Spleen (tissue), 7 donors: ENCODE data around the gene RTN4R.

Source experiments
- CTCF ChIP-seq, 11 experiments: fragments of 200-600 bp in 7 of 11; fragments of 450-650 bp in 4 of 11; sonication (generic) in 4 of 11; IDR thresholded peaks in 8 of 11; conservative IDR thresholded peaks in 3 of 11; 1 replicate in 7 of 11; 2 replicates in 4 of 11; pipeline versions ENCODE4 v1.4.0 to v1.8.0; 2016 to 2021; ENCODE audit warnings: antibody characterized with exemption in 11 of 11, inconsistent platforms in 4 of 11, mild to moderate bottlenecking in 1 of 11
- POLR2A ChIP-seq, 3 donors: fragments of 450-650 bp; IDR thresholded peaks; one replicate each; pipeline ENCODE4 v1.5.1; 2017; ENCODE audit warnings: antibody characterized with exemption in 3 of 3, mild to moderate bottlenecking in 1 of 3
- POLR2AphosphoS5 ChIP-seq, 3 donors: sonication (generic); formaldehyde crosslinking; IDR thresholded peaks; one replicate each; pipeline ENCODE4 v1.5.1; 2017; ENCODE audit warnings: antibody characterized with exemption in 3 of 3
- donor health status: DM: no; HTN: no; CAD: no; lungs with moderate emphysema.
- donor health status: DM: no; HTN: no; CAD: no.
- donor health status: DM: no; HTN: no; CAD: no.

GRCh38 chr22:20242393-20243175 is 25.5 kb downstream of the RTN4R start:
- TF ChIP-seq POLR2AphosphoS5 (IDR thresholded peaks at IDR 0.05) (no peak), CTCF (IDR thresholded peaks at IDR 0.05 in 8 of 11, conservative IDR thresholded peaks at IDR 0.05 in 3 of 11) (no peak), POLR2A (IDR thresholded peaks at IDR 0.05) (no peak)
